IMR-90 (cell line): Measurements from ENCODE around the gene TTC28. TPM values are rescaled to one million over a fixed set of nuclear protein-coding genes. Genes with fewer than 3 reads are reported as not detected.

Experiments
- ATAC-seq: fragments of 200-7000 bp; cut with Tn5 transposase; 2 replicates; pipeline ENCODE4 v1.9.1; 2020; ENCODE audit warnings: low read depth, mild to moderate bottlenecking, moderate library complexity
- BruUV-seq: library from RNA; stranded (reverse); fragments of 400-500 nt; replicated peaks from 2 replicates; lab custom pipeline; 2021; lab: Mats Ljungman, UMichigan
- CTCF ChIA-PET: fragments of 300-600 bp; formaldehyde crosslinking; extraction: SDS; loops from one replicate; lab custom pipeline; 2021; ENCODE audit warnings: antibody characterized with exemption; lab: Yijun Ruan, JAX
- POLR2A ChIA-PET: fragments of 300-600 bp; sonication (Branson Sonifier 250); formaldehyde crosslinking; loops from one replicate; lab custom pipeline; 2022; ENCODE audit warnings: antibody characterized with exemption; ENCODE audit not compliant: unreplicated experiment; lab: Charles Lee
- DNase-seq: peaks from one replicate; pipeline ENCODE4 v3.0.0; 2013
- H2AFZ ChIP-seq: replicated peaks from 2 replicates; pipeline ENCODE3; 2013; ENCODE audit warnings: low read length, mild to moderate bottlenecking; ENCODE audit not compliant: poor library complexity
- H2AK5ac ChIP-seq: 2 replicates; pipeline ENCODE4 v1.6.1; 2013; ENCODE audit warnings: low read depth, low read length, inconsistent platforms
- H2AK9ac ChIP-seq: replicated peaks from 2 replicates; pipeline ENCODE3; 2013; ENCODE audit warnings: mild to moderate bottlenecking, low read depth, low read length, moderate library complexity; ENCODE audit not compliant: poor library complexity
- H2BK120ac ChIP-seq: 2 replicates; pipeline ENCODE4 v1.6.1; 2013; ENCODE audit warnings: low read depth, low read length, inconsistent platforms
- H2BK15ac ChIP-seq: 3 replicates; pipeline ENCODE4 v1.6.1; 2013; ENCODE audit warnings: low read depth, low read length, inconsistent platforms
- H2BK20ac ChIP-seq: 2 replicates; pipeline ENCODE4 v1.6.1; 2013; ENCODE audit warnings: low read depth, mild to moderate bottlenecking, inconsistent platforms, low read length, moderate library complexity
- H2BK5ac ChIP-seq: 2 replicates; pipeline ENCODE4 v1.6.1; 2013; ENCODE audit warnings: mild to moderate bottlenecking, low read depth, low read length, inconsistent platforms; ENCODE audit not compliant: poor library complexity, severe bottlenecking
- H3K14ac ChIP-seq: replicated peaks from 2 replicates; pipeline ENCODE4 v1.6.1; 2013; ENCODE audit warnings: low read depth, low read length, inconsistent platforms
- H3K18ac ChIP-seq: 2 replicates; pipeline ENCODE4 v1.6.1; 2013; ENCODE audit warnings: low read depth, low read length, control low read depth
- H3K23ac ChIP-seq: 2 replicates; pipeline ENCODE4 v1.6.1; 2013; ENCODE audit warnings: low read depth, low read length, inconsistent platforms
- H3K27ac ChIP-seq: 2 replicates; pipeline ENCODE4 v1.5.1; 2013; ENCODE audit warnings: mild to moderate bottlenecking, control low read depth, low read length; ENCODE audit not compliant: insufficient read depth
- H3K27me3 ChIP-seq: 2 replicates; pipeline ENCODE4 v1.6.1; 2013; ENCODE audit warnings: low read length; ENCODE audit not compliant: control insufficient read depth, insufficient read depth
- H3K36me3 ChIP-seq: 2 replicates; pipeline ENCODE4 v1.6.1; 2013; ENCODE audit warnings: low read length, mixed read lengths; ENCODE audit not compliant: control insufficient read depth, insufficient read depth
- H3K4ac ChIP-seq: 2 replicates; pipeline ENCODE4 v1.6.1; 2013; ENCODE audit warnings: low read depth, low read length, inconsistent platforms
- H3K4me1 ChIP-seq: 2 replicates; pipeline ENCODE4 v1.6.1; 2013; ENCODE audit warnings: low read length, mixed read lengths; ENCODE audit not compliant: control insufficient read depth, insufficient read depth
- H3K4me2 ChIP-seq: 2 replicates; pipeline ENCODE4 v1.6.1; 2013; ENCODE audit warnings: low read depth, mild to moderate bottlenecking, control low read depth, low read length, moderate library complexity
- H3K4me3 ChIP-seq: 2 replicates; pipeline ENCODE4 v1.5.1; 2013; ENCODE audit warnings: low read depth, mild to moderate bottlenecking, control low read depth, low read length, moderate library complexity; ENCODE audit not compliant: insufficient read depth
- H3K56ac ChIP-seq: 2 replicates; pipeline ENCODE4 v1.6.1; 2013; ENCODE audit warnings: low read length, inconsistent platforms; ENCODE audit not compliant: insufficient read depth; ENCODE audit errors: extremely low read depth
- H3K79me1 ChIP-seq, 2 experiments: 2 replicates each; pipeline ENCODE4 v1.6.1; 2013; ENCODE audit warnings: low read length in 2 of 2, inconsistent platforms in 1 of 2, low read depth in 1 of 2
- H3K9ac ChIP-seq: 2 replicates; pipeline ENCODE4 v1.6.1; 2013; ENCODE audit warnings: low read depth, low read length, control low read depth
- H3K9me1 ChIP-seq: 2 replicates; pipeline ENCODE4 v1.6.1; 2013; ENCODE audit warnings: low read length, inconsistent platforms; ENCODE audit not compliant: insufficient read depth
- H3K9me3 ChIP-seq: 2 replicates; pipeline ENCODE4 v1.6.1; 2013; ENCODE audit warnings: low read length; ENCODE audit not compliant: control insufficient read depth, insufficient read depth
- H4K20me1 ChIP-seq: 2 replicates; pipeline ENCODE4 v1.6.1; 2013; ENCODE audit warnings: low read length, inconsistent platforms; ENCODE audit not compliant: insufficient read depth
- H4K5ac ChIP-seq: 2 replicates; pipeline ENCODE4 v1.6.1; 2013; ENCODE audit warnings: mild to moderate bottlenecking, low read depth, low read length, control low read depth
- H4K8ac ChIP-seq, 2 experiments: 2 replicates each; pipeline ENCODE4 v1.6.1; 2013; ENCODE audit warnings: low read depth in 2 of 2, low read length in 2 of 2, control low read depth in 1 of 2, inconsistent platforms in 1 of 2
- H4K91ac ChIP-seq: 2 replicates; pipeline ENCODE4 v1.6.1; 2013; ENCODE audit warnings: low read depth, low read length, inconsistent platforms; ENCODE audit not compliant: insufficient read depth
- CEBPB ChIP-seq: IDR thresholded peaks from 2 replicates; pipeline ENCODE4 v1.6.1; 2012; ENCODE audit warnings: low read depth, low read length, improper control_type of control experiment
- CTCF ChIP-seq: conservative IDR thresholded peaks from 2 replicates; pipeline ENCODE4 v1.5.1; 2012; ENCODE audit warnings: mild to moderate bottlenecking, low read depth, low read length, improper control_type of control experiment
- RAD21 ChIP-seq: IDR thresholded peaks from 2 replicates; pipeline ENCODE4 v1.6.1; 2012; ENCODE audit warnings: low read length, improper control_type of control experiment
- RCOR1 ChIP-seq: IDR thresholded peaks from 2 replicates; pipeline ENCODE4 v1.6.1; 2012; ENCODE audit warnings: mild to moderate bottlenecking, low read length, improper control_type of control experiment; ENCODE audit not compliant: insufficient replicate concordance
- USF2 ChIP-seq: fragments of 150-350 bp; IDR thresholded peaks from 2 replicates; pipeline ENCODE4 v1.6.1; 2017; ENCODE audit warnings: mild to moderate bottlenecking, antibody characterized with exemption, low read length, low read depth
- dilution Hi-C: fragments of 300-500 bp; cut with HindIII; formaldehyde crosslinking; loops from one replicate; pipeline ENCODE4 v1.14.3; 2018; ENCODE audit warnings: low sequenced_read_pairs; ENCODE audit not compliant: unreplicated experiment
- in situ Hi-C: fragments of 300-500 bp; cut with MboI; formaldehyde crosslinking; loops from 3 replicates; pipeline ENCODE4 v1.14.3; 2019; ENCODE audit warnings: low sequenced_read_pairs, inconsistent platforms, mixed read lengths
- intact Hi-C: fragments of 100-400 bp; cut with micrococcal nuclease; formaldehyde crosslinking; loops from 2 replicates; pipeline ENCODE4 v1.10.0; 2022
- polyA plus RNA-seq, 3 experiments: library from polyadenylated mRNA; depleted of rRNA; stranded (reverse); fragments of >200 nt; gene quantifications; 2 replicates each; pipeline ENCODE4 v1.2.3, GENCODE V29; 2012; ENCODE audit warnings: low replicate concordance in 1 of 3
- total RNA-seq: library from RNA; depleted of rRNA; stranded (reverse); fragments of >200 nt; gene quantifications from 2 replicates; pipeline ENCODE4 v1.2.3, GENCODE V29; 2012

Gene TTC28
- total and polyA plus RNA-seq, 2 of the 4 experiments (the other 2 are of a cell fraction) = 5.6 to 13.3 TPM

GRCh38 chr22:28429711-28430110 lies 249.9 kb downstream of the TTC28 start:
- H4K5ac ChIP-seq = no peak overlapping the region
- dilution Hi-C loops = no loop called here
- H4K8ac ChIP-seq = no peak overlapping the region
- H3K79me1 ChIP-seq = peaks cover 3 to 12% of the 10 kb centered on the region in 2 experiments; a peak in 2 of 4 replicates
- no peak overlapping the region for H3K27ac ChIP-seq
- no peaks in the 10 kb centered on the region for H3K36me3 ChIP-seq
- ChIA-PET POLR2A (no interaction called here), CTCF (interaction anchor here (0.9 kb wide), 1 partner anchor 362 kb away, joined by 3 read pairs; no protein-coding TSS in a partner anchor)
- no peak overlapping the region for H2BK120ac ChIP-seq
- no peaks in the 10 kb centered on the region for H3K9me3 ChIP-seq
- H2BK20ac ChIP-seq = no peak overlapping the region
- in situ Hi-C loops = loop anchor here (25.0 kb wide), 1 partner anchor 367 kb away; no protein-coding TSS in a partner anchor
- intact Hi-C loops = no loop called here
- H3K4me1 ChIP-seq = peaks cover 16% of the 10 kb centered on the region
- H2BK5ac ChIP-seq = no peak overlapping the region
- ATAC-seq (no peak), DNase-seq (no peak)
- no peak overlapping the region for H3K4me3 ChIP-seq
- H3K9ac ChIP-seq = no peak overlapping the region
- H3K9me1 ChIP-seq = peaks cover 5% of the 10 kb centered on the region
- H3K4ac ChIP-seq = no peak overlapping the region
- H2BK15ac ChIP-seq = no peak overlapping the region
- no peak overlapping the region for H4K91ac ChIP-seq
- no peaks in the 10 kb centered on the region for H3K27me3 ChIP-seq
- TF ChIP-seq USF2 (no peak), CEBPB (no peak), RCOR1 (no peak), CTCF (no peak), RAD21 (no peak)
- no peak overlapping the region for H3K18ac ChIP-seq
- H3K56ac ChIP-seq = no peak overlapping the region
- H2AK5ac ChIP-seq = no peak overlapping the region
- BruUV-seq = no TSS peak
- peaks cover 7% of the 10 kb centered on the region; the same call in 1 of the 2 replicates for H4K20me1 ChIP-seq
- H3K14ac ChIP-seq = no peak overlapping the region
- H3K4me2 ChIP-seq = no peak overlapping the region
- no peak overlapping the region for H3K23ac ChIP-seq
- no peak overlapping the region for H2AFZ ChIP-seq
- H2AK9ac ChIP-seq = no peak overlapping the region
